PFSK-1 (cell line): ENCODE data around the gene CCR7.

ENCODE experiments used
- FOXP2 ChIP-seq: optimal IDR thresholded peaks from 2 replicates; pipeline ENCODE3; 2011; ENCODE audit warnings: borderline replicate concordance, control low read depth, inconsistent platforms; ENCODE audit not compliant: insufficient read depth; ENCODE audit errors: extremely low read length, extremely low read depth
- POLR2AphosphoS5 ChIP-seq: IDR thresholded peaks from 2 replicates; pipeline ENCODE4 v1.6.1; 2012; ENCODE audit warnings: low read depth, mild to moderate bottlenecking, control low read depth, low read length, moderate library complexity
- SIN3A ChIP-seq: IDR thresholded peaks from 2 replicates; pipeline ENCODE4 v1.6.1; 2012; ENCODE audit warnings: mild to moderate bottlenecking, low read length, moderate library complexity, borderline replicate concordance; ENCODE audit not compliant: insufficient read depth
- TAF1 ChIP-seq: IDR thresholded peaks from 2 replicates; pipeline ENCODE4 v1.6.1; 2012; ENCODE audit warnings: low read length, control low read depth, borderline replicate concordance; ENCODE audit not compliant: insufficient read depth
- TF ChIP-seq, protein P1 (sequence below), 2 experiments: IDR thresholded peaks; 2 replicates each; pipeline versions ENCODE4 v1.6.1 to v1.8.0; 2011 to 2012; ENCODE audit warnings: low read depth in 2 of 2, low read length in 2 of 2, control low read depth in 1 of 2, inconsistent platforms in 1 of 2, mild to moderate bottlenecking in 1 of 2, moderate library complexity in 1 of 2; ENCODE audit not compliant: insufficient read depth in 1 of 2

CCR7 gene

DNA sequence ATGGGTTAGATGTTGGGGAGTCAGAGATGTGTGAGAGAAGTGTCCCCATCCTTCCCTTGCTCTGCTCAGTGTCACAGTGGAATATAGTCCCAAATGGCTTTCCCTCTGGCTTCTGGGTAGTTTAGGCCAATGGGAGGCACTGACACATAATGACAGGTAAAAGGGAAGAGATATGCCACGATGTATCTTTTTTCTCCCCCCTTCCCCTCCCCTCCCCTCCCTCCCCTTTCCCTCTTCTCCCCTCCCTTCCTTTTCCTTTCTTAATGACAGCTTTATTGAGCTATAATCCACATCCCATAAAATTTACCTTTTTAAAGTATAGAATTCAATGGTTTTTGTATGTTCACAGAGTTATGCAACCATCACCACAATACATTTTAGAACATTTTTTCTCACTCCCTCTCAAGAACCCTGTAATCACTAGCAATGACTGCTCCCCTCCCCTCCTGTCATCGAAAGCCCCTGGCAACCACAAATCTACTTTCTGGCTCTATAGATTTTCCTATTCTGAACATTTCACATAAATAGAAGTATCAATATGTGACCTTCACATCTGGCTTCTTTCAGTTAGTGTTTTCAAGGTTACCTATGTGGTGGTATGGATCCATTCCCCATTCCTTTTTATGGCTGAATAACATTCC is 617 bp upstream of the CCR7 start:
- TF ChIP-seq FOXP2 (no peak), TAF1 (no peak), POLR2AphosphoS5 (no peak), SIN3A (no peak)
- TF ChIP-seq, protein P1, sequence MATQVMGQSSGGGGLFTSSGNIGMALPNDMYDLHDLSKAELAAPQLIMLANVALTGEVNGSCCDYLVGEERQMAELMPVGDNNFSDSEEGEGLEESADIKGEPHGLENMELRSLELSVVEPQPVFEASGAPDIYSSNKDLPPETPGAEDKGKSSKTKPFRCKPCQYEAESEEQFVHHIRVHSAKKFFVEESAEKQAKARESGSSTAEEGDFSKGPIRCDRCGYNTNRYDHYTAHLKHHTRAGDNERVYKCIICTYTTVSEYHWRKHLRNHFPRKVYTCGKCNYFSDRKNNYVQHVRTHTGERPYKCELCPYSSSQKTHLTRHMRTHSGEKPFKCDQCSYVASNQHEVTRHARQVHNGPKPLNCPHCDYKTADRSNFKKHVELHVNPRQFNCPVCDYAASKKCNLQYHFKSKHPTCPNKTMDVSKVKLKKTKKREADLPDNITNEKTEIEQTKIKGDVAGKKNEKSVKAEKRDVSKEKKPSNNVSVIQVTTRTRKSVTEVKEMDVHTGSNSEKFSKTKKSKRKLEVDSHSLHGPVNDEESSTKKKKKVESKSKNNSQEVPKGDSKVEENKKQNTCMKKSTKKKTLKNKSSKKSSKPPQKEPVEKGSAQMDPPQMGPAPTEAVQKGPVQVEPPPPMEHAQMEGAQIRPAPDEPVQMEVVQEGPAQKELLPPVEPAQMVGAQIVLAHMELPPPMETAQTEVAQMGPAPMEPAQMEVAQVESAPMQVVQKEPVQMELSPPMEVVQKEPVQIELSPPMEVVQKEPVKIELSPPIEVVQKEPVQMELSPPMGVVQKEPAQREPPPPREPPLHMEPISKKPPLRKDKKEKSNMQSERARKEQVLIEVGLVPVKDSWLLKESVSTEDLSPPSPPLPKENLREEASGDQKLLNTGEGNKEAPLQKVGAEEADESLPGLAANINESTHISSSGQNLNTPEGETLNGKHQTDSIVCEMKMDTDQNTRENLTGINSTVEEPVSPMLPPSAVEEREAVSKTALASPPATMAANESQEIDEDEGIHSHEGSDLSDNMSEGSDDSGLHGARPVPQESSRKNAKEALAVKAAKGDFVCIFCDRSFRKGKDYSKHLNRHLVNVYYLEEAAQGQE (IDR thresholded peaks at IDR 0.05; ENCODE audit: insufficient read depth in 1 of 2, low read depth in 2 of 2, low read length in 2 of 2), result no peak

DNA sequence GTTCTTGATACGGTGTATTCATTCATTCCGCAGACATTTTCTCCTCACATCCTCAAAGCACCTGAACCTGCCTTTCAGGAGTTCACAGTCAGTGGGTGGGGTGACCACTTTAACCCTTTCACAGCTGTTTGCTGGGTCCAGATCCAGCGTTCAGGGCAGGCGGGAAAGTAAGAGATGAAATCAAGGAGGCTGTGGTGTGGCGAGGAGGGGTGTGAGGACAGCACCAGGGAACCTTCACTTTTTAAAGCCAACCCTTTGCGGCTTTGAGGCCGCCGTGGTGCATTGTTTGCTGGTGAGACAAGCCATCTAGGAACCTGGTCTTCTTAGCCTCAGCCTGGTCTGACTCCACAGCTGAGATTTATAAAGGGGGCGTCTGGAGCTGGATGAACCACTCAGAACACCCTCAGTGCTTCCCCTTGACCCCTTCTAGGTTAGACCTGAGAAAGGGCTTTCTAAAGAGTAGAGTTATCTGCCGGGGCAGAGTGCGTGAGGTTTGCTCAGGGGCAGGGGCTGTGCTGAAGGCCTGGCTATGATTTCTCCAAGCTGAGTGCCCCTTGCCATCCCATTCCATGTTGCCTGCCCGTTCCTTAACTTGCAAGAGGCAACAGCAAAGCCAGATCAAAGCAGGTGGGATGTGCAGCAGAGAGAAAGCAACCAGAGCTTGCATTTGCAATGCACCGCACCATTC is 933 bp downstream of the CCR7 start:
- no peak for TF ChIP-seq SIN3A

DNA sequence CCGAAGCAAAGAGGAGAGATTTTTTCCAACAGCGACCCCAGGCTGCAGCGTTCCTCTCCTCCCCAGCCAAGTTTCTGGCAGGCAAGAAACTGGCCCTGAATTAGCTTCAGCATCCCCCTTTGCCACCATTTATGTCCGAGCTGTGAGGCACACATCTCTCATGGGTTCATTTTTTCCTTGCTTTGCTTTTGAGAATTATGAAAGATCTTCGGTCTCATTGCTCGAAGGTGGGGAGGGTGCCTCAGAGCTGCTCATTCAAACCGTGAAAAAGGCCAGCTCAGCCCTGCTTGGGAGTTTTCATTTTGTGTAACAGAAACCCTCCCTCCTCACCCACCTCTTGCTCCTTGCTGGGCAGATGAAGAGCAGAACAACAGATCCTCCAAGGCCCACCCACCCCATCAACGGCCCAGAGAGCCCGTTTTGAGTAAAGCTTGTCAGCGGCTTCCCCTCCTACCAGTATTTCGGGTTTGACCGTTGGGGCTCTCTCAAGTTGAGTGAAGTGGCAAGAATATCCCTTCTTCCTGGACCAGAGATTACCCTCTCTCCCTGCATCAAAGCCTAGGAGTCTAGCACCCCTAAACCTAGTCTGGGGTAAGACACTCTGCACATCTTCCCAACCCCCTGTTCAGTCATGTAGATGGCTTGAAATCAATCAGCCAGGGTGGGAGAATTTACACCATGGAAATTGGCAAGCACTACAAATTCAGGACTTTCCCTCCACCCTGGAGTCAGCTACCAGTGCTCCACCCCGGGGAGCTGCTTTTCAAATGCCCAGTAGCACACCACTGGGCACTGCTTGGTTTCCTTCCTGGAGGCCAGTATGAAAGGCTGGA is 1.8 kb downstream of the CCR7 start:
- TF ChIP-seq TAF1, result no peak
- TF ChIP-seq, protein P1 (IDR thresholded peaks at IDR 0.05; ENCODE audit: insufficient read depth in 1 of 2, low read depth in 2 of 2, low read length in 2 of 2), result no peak
- TF ChIP-seq POLR2AphosphoS5, result no peak
- TF ChIP-seq SIN3A, result no peak
- TF ChIP-seq FOXP2, result no peak

DNA sequence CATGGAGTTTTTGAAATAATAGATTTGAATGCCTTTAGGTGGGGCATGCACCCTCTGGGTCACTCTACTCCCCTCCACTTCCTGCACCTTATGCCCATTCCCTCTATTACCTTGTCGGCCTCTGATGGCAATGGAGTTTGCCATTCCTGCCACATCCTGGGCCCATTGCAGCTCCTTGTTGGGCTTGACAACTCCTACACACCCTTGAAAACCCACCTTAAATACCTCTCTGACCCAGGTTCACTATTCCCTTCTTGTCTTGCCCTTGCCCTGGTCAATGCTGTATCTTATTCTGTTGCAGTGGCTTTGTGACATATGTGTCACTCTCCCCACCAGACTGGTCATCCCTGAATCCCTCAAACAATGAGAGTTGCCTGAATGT is 2.4 kb downstream of the CCR7 start:
- TF ChIP-seq FOXP2, result no peak
- TF ChIP-seq TAF1, result no peak
- no peak for TF ChIP-seq POLR2AphosphoS5

DNA sequence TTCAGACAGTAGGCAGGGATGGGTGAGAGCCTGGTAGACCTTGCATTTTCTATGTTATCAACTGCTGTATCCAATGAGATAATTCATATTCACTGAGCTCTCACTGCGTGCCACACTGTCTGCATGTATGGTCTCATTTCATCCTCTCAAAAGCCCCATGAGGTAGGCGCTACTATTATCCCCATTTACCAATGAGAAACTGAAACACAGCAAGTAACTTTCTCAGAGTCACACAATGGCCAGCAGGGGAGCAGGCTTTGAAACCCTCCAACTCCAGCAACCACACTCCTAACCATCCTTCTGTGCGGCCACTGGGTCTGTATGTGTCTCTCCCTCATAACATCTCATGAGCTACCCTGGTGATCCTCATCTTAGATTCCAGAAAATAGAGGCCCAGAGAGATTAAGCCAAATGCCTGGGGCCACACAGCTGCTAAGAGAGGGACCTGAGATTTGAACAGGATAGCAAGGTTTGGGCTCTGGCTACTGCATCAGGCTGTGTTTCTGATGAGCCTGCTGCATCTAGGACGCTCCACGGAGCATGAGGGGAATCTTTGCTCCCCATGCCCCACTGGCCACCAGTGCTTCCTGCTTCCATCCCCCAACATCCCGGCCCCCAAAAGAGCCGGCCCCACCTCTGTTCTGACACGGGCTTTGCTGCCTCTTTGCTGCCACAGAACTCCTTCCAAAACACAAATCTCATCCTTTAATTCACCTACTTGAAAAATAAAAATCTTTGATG is 3.2 kb downstream of the CCR7 start:
- TF ChIP-seq FOXP2 (no peak), TAF1 (no peak), POLR2AphosphoS5 (no peak), SIN3A (no peak)
- TF ChIP-seq, protein P1 (IDR thresholded peaks at IDR 0.05; ENCODE audit: insufficient read depth in 1 of 2, low read depth in 2 of 2, low read length in 2 of 2), result no peak
